NCI-H69 (cell line): ENCODE data around the gene CYP51A1.
"Not testable (repeated sequence)": the region's sequence is repeated elsewhere in the genome, so short reads cannot be mapped to it uniquely, and the experiment has no call there.

Source experiments
- DNase-seq: peaks from one replicate; lab custom pipeline; 2025; lab: John Stamatoyannopoulos, UW

CYP51A1 gene

DNA sequence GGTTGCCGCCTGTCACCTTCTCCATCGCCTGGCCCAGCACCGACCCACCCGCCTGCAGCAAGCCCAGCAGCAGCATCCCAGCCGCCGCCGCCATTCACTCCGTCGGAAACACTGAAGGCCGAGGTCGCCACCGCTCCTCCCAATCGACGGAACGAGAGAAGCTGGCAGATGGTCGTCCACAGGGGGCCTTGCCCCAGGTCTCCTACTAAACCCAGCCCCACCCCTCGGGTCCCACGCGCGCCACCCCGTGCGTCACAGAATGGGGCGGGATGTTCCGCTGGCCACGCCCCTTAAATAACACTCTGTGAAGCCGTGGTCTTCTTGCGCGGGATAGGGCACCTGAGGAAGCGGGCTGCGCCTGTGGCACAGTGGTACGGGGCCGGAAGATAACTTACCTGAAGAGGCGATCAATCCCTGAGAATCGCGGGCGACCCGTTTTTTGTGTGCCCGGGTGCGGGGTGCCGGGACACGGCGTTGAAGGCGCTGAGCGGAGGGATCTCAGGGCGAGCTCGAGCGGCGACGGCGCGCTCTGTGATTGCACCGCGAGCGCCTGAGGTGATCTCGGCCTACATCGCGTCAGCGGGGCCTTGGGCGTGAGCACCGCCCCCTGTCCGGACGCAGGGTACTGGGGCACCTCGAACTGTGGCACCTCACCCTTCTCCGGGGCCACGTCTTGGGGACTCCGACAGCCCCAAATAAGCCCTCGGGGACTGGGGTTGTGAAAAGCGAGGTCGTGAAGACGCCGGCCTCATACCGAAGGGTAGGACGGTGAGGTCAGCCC lies at the start of gene CYP51A1:
CYP51A1 (minus strand) TSS at position 207 of the 781 bp plus-strand sequence; CDS start at position 94, 113 bp downstream.
- DNase-seq: peak; percentile 99

DNA sequence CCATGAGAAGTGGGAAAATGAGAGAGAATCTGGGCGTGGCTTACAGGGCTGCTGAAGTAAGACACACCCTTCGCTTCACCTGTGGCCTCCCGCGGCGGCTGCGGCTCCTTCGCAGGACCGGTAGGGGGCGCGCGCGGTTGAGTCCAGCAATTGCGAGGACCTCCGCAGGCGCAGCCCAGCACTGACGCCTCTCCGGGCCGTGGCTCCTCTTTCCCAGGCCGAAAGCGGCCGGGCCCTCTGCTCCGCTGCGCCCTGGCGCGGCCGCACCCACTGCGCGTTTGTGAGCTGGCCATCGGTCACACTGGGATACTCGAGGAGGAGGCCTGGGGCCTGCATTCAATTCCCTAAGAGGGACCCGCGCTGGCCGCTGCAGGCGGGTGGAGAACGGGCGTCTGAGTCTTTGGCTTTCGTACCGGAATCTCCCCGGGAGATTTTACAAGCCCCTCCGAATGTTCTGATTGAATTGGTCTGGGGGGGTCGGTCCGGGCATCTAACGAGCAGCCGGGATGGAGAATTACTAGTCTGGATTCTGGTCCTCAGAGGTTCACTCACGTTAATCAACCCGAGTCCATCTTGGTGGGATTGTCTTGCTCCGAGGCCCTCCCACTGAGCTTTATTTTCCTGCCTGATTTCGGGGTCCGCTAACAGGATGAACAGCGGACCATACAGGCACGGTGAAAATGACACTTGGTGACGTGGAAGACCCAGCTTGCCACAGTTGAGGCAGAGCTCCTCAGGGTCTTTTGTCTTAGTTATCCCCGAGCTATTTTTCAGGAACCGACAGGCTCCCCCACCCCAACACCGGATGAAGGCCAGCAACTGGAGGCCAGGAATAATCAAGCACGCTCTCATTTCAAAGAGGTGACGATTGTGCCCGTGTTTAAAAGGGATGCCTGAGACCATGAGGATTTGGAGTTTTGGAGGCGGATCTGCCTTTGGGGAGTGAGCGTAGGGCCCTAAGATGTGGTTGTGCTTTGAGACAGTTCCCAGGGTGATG lies 44.9 kb upstream of the CYP51A1 start, which contains the start of gene LRRD1:
LRRD1 (minus strand) TSS at position 215 of the 997 bp plus-strand sequence. CDS start 13,940 bp downstream, outside the sequence.
- DNase-seq: peak; percentile 93

DNA sequence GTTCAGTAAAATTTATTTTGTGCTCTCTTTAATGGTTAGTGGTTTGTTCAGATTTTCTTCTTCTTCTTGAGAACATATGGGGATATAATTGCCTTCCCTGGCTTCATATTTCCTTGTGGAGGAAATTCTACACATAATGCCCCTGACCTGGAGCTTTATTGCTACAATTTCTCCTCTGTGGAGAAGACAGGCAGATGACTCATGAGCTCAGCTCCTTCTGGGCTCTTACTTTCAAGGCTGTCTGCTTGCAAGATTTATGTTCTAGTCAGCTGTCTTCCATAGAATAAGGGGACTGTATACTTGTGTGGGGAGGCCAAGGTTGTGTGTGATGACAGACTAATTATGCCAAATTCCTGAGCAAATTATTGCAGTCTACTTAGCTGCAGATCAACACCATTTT lies 43.1 kb upstream of the CYP51A1 start:
- peak; percentile 81 for DNase-seq

DNA sequence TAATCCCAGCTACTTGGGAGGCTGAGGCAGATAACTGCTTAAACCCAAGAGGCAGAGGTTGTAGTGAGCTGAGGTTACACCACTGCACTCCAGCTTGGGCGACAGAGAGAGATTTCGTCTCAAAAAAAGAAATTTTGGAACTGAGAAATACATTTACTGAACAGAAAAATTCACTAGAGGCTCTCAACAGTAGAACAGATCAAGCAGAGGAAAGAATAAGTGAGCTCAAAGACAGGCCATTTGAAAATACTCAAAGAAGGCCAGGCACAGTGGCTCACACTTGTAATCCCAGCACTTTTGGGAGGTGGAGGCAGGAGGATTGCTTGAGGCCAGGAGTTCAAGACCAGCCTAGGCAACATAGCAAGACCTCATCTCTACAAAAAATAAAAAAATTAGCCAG lies 35.3 kb upstream of the CYP51A1 start:
- DNase-seq: not testable (repeated sequence)

DNA sequence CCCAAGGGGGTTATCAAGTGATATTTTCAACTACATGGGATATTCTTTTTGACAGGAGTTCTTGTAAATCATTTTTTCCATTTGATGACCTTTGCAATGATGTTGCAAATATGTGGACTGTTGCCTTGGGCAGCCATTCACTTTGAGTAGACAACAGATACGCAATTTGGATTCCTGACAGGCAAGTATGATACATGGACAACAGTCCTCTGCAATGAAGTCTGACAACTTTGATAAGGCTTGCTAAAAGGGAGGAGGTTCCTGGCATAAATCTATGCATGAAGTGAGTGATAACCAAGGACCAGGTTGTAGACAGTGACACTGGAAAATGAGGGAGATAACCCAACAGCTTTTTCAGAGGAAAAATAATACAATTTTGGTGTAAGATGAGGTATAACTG lies 27.0 kb upstream of the CYP51A1 start:
- DNase-seq: no peak

DNA sequence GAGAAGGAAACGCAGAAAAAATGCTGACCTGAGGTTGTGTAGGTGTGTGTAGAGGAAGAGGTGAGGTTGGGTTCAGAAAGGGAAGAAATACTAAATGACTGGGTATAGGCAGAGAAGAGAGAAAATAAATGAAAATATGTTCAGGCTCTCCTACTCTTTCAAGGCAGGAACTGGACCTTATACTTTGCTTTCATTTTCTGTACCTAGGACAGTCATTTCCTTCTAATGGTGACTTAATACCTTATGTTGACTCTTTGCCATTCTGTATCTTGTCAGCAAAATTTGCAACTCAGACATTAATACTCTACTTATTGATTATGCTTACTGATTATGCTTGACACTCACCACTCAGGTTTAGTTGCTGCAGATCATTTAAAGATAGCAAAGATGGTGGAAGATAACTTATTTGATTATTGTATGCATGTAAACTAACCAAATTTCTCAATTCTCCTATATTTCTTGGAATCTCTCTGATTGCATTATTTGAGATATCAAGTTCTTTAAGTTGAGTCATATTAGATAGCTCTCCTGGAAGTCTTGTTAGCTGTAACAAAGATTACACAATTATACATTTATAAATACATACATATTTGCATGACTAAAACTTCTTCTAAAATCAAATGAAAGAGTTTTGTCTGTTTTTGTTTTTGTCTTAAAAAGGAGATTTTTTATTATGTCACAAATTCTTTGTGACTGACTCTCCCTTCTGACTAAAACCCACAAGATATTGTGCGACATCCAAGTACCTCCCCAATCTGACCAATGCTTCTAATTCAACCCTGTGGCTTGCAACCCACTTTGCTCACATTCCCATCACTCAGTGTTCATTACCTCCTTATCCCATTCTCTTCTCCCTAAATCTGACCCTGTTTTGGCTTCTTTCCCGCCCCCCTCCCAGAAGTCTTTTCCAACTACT lies 24.6 kb upstream of the CYP51A1 start:
- no peak for DNase-seq

DNA sequence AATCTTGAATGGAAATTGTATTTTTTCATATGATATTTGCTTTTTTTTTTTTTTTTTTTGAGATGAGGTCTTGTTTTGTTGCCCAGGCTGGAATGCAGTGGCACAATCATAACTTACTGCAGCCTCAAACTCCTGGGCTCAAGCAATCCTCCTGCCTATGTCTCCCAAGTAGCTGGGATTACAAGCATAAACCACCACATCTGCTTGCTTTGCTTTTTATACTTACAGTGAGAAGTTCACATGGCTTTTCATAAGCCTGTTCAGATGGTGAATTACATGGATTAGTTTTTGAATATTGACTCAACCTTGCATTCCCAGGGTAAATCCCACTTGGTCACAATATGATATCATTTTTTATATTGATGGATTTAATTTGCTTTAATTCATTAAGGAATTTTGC lies 22.7 kb upstream of the CYP51A1 start:
- DNase-seq: no peak

DNA sequence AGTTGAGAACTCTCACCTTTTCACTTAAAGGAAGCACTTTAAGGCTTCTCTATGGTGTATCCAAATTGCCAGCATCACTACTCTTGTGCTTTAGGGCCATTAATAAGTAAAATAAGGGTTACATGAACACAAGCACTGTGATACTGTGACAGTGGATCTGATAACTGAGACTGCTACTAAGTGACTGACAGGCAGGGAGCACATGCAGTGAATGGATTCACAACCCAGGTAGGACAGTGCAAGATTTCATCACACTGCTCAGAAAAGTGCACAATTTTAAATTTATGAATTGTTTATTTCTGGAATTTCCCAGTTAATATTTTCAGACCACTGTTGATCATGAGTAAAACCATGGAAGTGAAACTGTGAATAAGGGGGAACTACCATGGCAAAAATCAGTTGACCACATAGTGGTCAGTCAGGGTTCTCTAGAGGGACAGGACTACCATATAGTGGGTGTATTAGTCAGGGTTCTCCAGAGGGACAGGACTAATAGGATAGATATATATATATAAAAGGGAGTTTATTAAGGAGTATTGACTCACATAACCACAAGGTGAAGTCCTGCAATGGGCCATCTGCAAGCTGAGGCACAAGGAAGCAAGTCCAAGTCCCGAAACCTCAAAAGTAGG lies 20.9 kb upstream of the CYP51A1 start:
- no peak for DNase-seq

DNA sequence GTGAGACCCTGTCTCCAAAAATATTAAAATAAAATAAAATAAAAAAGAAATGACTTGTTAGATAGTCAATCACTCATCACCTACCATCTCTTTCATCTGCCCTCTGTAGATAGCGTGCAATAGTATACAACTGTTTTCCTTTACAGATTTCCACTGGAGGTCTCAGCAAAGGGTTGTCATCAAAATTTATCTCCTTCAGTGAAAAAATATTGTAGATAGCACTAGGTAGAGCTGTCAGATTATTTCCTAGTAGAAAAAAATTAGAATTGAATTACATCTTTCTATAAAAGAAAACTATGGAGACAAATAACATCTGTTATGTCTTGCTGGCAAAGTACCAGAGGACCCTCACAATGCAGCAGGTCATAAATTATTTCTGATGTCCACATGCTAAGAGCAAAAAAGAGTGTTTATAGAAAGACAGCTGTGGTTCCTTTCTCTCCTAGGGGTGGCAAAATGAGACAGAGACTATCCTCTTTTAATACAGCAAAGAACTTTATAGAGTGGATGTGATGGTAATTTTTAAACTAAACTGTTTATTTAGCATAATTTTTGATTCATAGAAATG lies 16.3 kb upstream of the CYP51A1 start:
- peak; percentile 81 for DNase-seq

DNA sequence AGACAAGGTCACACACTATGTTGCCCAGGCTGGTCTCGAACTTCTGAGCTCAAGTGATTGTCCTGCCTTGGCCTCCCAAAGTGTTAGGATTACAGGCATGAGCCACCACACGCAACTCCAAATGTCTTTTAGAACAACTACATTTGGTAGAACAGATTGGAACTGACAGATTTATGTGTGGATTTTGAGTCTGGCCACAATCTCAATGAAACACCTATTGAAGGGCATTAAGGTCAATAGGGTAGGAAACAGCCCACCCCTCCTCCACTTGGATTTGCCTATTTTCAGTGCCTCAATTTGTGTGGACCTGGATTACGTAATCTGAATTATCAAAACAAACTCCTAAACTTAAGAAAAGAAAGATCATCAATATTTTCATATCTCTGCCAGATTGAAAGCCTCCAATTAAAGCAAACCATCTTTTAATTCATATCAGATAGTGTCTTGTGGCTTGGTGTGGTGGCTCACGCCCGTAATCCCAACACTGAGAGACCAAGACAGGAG lies 15.5 kb upstream of the CYP51A1 start:
- no peak for DNase-seq

DNA sequence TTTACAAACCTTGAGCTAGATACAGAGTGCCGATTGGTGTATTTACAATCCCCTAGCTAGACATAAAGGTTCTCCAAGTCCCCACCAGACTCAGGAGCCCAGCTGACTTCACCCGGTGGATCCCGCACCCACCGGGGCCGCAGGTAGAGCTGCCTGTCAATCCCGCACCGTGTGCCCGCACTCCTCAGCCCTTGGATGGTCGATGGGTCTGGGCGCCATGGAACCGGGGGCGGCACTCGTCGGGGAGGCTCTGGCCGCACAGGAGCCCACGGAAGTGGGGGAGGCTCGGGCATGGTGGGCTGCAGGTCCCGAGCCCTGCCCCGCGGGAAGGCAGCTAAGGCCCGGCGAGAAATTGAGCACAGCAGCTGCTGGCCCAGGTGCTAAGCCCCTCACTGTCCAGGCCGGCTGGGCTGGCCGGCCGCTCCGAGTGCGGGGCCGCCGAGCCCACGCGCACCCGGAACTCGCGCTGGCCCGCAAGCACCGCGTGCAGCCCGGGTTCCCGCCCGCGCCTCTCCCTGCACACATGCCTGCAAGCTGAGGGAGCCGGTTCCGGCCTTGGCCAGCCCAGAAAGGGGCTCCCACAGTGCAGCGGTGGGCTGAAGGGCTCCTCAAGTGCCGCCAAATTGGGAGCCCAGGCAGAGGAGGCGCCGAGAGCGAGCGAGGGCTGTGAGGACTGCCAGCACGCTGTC lies 9.1 kb upstream of the CYP51A1 start:
- DNase-seq: not testable (repeated sequence)

DNA sequence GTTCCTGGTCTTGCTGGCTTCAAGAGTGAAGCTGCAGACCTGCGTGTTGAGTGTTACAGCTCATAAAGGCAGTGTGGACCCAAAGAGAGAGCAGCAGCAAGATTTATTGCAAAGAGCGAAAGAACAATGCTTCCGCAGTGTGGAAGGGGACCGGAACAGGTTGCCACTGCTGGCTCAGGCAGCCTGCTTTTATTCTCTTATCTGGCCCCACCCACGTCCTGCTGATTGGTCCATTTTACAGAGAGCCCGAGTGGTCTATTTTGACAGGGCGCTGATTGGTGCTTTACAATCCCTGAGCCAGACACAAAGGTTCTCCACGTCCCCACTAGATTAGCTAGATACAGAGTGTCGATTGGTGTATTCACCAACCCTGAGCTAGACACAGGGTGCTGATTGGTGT lies 8.5 kb upstream of the CYP51A1 start:
- not testable (repeated sequence) for DNase-seq

DNA sequence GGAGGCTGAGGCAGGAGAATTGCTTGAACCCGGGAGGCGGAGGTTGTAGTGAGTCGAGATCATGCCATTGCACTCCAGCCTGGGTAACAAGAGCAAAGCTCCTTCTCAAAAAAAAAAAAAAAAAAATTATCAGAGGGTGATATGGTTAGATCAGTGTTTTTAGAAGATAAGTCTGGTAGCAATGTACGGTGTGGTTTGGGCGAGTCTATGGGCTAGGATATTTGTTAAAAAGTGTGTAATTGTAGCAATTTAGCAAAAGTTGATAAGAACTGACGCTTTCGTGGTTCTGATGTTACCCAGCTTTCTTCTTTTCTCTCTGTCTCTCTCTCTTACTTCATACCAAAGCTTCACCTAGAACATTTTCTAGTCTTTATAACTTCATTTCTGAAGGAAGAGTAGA lies 6.9 kb upstream of the CYP51A1 start:
- DNase-seq: no peak

DNA sequence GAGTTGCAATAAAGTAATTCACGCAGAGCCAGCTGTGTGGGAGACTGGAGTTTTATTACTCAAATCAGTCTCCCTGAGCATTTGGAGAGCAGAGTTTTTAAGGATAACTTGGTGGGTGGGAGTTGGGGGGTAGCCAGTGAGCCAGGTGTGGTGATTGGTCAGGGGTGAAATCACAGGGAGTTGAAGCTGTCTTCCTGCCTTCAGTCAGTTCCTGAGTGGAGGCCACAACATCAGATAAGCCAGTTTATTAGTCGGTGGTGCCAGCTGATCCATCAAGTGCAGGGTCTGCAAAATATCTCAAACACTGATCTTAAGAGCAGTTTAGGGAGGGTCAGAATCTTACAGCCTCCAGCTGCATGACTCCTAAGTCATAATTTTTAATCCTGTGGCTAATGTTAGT lies 3.3 kb upstream of the CYP51A1 start:
- DNase-seq: no peak

DNA sequence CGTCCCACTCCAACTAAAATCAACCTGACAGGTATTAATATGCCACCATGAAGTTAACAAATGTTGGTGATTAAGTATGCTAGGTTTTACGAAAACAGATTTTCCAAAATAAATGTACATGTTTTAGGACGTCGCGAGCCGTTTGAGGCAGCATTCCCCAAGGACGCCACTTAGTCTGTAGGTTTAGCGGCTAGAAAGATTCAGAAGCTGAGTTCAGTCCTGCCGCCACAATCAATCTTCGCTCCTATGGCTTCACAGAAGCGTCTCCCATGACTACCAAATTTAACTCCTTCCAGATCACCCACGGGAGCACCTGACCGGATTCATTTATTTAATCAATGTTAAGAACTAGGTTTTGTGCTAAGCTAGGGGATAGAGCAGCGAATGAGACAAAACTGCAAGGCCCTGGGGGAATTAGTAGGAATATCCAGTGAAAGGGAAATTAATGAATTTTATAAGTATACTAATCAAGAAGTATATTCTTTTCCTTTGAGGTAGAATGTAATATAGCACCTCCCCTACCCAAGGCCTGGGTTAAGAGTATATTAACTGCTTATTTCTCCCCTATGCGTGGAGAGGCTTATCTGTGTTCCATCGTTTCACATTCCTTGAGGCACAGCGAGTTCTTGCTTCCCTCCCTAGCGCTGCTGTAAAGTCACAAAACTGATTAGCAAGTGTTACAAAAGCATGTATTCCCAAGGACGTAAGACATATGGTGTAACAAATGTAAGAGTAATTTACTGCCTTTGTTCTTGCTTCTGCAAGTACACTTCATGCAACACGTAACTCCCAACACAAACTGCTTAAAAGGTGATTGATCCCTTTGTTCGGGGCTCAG lies 994 bp upstream of the CYP51A1 start:
- DNase-seq: peak; percentile 75

DNA sequence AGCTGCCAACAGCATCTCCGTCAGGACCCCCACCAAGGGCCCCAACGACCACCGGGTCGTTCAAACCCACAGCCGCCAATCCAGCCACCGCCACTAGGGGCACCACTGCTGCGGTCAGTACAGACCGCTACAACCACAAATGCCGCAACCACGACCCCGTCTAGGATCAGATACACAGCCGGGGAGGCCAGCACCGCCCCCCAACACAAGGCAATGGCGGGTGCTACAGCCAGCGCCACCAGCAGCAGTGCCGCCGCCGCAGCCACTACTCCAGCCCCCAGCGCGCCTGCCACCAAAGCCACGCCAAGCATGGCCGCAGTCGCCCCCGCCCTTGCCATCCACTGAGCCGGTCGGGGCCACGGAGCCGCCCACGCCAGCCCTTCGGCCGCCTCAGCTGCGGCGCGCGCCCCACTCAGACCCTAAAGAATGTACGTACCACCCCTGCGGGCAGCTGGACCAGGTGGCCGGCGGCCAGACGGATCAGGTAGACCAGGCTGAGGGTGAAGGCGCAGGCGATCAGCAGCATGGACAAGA lies 473 bp downstream of the CYP51A1 start:
- DNase-seq: peak; percentile 86

DNA sequence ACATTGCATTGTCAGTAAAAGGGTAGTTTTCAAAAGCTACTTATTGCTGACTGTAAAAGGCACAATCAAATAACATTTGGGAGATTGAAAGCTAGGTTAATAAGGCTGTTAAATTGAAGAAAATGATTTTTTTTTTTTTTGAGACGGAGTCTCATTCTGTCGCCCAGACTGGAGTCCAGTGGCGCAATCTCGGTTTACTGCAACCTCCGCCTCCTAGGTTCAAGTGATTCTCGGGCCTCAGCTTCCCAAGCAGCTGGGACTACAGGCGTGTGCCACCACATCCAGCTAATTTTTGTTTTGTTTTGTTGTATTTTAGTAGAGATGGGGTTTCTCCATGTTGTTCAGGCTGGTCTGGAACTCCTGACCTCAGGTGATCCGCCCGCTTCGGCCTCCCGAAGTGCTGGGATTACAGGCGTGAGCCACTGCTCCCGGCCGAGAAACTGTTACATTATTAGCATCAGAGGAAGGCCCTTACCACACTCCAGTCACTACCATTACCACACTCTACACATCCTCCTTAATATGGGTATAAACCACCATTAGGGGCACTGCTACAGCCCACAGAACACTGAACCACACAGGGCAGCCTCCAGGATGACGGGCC lies 1.0 kb downstream of the CYP51A1 start:
- no peak for DNase-seq

DNA sequence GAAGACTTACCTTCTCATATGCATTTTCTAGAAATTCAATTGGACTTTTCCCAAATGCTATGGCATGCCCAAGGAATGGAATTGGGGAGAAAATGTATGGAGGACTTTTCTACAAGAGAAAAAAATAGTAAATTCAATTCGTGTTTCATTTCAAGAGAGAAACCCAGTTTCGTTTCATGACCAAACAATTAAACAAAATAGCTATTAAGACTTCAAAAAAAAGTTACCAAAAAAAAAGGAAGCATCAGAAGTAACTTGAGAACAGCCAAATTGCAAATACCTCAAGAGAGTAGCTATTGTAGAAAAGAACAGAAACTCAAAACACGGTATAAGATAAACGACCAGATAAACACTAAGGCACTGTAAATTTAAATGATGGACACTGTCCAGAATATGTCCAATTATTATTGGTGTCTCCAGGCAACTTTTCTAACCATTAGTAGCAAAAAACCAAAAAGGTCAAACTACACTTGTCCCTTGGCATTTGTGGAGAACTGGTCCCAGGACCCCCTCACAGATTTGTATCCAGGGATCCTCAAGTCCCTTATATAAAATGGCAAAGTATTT lies 2.4 kb downstream of the CYP51A1 start:
- DNase-seq: no peak
